GM13976 (cell line): ENCODE data around the gene ITGB6.
A peak's percentile ranks its signal among the peaks of the same experiment; 100 is the strongest.

Source experiments
- DNase-seq: peaks from one replicate; pipeline ENCODE4 v3.0.0; 2012; ENCODE audit warnings: low spot score
- in situ Hi-C: fragments of 300-500 bp; cut with MboI; formaldehyde crosslinking; loops from one replicate; pipeline ENCODE4 v1.12.0; 2022; ENCODE audit warnings: low sequenced_read_pairs, mixed read lengths, inconsistent platforms; ENCODE audit not compliant: unreplicated experiment
- TF ChIP-seq, protein P1 (sequence below): IDR thresholded peaks from 2 replicates; pipeline ENCODE4 v1.5.1; 2012; ENCODE audit warnings: borderline replicate concordance, mild to moderate bottlenecking; ENCODE audit not compliant: insufficient read depth; ENCODE audit errors: extremely low read depth, missing control alignments, control extremely low read depth

ITGB6 gene

DNA sequence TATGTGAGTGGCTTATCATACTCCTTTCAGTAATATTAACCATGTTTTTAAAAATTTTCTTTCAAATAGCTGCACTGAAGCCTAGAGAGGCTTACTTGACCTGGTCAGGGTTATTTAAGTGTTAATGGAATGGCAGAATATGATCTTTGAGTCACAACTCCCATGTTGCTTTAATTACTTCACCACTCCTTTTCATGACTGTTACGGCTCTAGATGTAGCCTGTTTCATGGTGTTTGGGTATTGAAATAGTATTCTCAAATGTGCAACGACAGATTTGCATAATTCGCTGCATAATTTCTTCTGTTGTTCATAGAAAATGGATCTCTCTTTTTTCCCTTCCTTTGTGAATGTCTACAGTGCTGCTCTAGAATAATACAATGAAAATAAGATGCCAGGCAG, 86.1 kb downstream of the ITGB6 start:
- DNase-seq = no peak
- in situ Hi-C loops = no loop called here
- TF ChIP-seq, protein P1, sequence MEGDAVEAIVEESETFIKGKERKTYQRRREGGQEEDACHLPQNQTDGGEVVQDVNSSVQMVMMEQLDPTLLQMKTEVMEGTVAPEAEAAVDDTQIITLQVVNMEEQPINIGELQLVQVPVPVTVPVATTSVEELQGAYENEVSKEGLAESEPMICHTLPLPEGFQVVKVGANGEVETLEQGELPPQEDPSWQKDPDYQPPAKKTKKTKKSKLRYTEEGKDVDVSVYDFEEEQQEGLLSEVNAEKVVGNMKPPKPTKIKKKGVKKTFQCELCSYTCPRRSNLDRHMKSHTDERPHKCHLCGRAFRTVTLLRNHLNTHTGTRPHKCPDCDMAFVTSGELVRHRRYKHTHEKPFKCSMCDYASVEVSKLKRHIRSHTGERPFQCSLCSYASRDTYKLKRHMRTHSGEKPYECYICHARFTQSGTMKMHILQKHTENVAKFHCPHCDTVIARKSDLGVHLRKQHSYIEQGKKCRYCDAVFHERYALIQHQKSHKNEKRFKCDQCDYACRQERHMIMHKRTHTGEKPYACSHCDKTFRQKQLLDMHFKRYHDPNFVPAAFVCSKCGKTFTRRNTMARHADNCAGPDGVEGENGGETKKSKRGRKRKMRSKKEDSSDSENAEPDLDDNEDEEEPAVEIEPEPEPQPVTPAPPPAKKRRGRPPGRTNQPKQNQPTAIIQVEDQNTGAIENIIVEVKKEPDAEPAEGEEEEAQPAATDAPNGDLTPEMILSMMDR = no peak

DNA sequence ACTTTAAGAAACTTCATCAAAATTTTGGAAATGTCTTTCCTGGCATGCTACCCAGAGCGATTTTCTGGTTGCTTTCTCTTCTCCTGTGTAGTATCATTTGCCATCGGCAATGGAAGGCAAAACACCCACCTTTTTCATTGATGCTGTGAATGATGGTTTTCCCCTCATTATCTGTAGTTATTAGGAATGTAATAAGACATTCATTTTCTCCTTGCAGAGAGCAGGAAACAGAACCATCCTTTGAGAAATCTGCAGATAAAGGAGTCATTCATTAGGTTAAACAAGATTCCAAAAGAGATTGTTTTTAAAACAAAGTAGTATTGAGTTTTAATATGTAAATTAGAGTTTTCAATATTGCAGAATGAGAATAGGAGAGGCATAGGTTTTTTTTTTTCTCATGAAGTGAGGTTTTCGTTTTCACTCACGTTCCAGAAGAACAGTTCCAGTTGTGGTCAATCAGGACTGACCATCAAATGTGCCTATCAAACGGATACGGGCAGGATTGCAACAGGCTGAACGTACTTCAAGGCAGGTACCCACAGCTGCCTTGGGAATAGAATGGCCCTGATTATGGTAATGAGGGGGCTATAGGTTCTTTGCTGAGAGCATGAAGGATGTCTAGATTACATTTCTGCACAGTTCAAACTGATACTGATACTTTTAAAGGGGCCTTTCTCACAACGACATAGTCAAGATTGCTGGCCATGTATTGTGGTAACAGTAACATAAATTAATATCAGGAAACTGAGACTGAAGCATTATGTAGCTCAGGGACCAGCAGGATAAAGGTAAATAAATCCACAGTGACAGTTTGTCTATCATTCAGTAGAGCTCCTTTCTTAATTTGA, 87.9 kb downstream of the ITGB6 start:
- TF ChIP-seq, protein P1 = no peak
- DNase-seq = peak; percentile 37
- in situ Hi-C loops = no loop called here

DNA sequence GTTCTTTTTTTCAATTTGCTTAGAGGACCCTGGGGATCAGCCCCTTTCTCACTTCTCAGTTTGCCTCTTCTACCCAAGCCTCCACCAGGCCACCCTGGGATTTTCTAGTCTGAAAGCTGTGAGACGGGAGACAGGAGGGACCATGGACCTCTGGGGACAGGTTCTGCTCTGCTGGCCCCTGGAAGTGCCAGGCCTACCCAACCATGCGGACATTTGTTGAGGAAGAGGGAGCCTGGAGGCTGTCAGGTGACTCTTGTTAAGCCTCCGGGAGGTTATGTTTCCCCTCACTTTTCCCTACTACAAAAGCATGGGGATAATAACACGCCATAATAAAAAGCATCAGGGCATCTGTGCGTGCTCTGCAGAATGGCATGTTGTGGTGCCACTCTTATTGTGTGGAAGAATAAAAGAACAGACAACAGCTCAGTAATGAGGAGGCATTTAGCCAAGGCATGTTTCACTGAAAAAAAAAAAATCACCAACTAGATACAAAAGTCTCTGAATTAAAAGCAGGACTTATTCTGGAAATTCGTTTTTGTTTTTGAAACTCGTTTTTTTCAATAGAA, 89.3 kb downstream of the ITGB6 start:
- in situ Hi-C loops = no loop called here
- DNase-seq = no peak
- TF ChIP-seq, protein P1 = no peak

DNA sequence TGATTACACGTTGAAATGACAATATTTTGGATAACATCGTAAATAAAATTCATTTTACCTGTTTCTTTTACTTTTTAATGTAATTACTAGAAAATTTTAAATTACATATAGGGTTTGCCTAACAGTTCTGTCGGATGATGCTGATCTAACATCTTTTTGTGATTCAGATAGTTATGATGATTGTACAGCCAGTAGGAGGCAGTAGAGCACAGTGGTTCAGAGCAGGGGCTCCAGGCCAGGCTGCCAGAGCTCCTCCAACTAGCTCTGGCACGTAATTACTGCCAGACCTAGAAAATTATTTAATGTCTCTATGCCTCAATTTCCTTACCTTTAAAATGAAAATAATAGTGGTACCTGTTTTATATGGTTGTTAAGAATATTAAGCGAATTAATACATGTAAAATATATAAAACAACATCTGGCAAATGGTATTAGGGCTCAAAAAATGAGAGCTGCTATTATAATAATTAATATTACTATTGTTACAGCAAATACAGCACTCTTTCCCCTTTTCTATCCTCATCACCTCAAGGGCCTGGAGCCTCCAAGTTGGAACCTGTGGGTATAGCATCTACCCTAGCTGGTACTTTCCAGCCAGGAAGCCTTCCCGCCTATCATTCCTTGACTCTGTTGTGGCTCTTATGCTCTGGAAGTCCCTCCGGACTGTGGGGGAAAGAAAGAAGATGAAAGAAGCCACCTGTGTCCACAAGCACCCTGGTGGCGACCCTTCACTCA, 90.0 kb downstream of the ITGB6 start:
- in situ Hi-C loops = loop anchor here (10.0 kb wide), 1 partner anchor 95 kb away; the partner anchor contains the start of gene ITGB6
- TF ChIP-seq, protein P1 = peak; percentile 61
- peak; percentile 53 for DNase-seq

DNA sequence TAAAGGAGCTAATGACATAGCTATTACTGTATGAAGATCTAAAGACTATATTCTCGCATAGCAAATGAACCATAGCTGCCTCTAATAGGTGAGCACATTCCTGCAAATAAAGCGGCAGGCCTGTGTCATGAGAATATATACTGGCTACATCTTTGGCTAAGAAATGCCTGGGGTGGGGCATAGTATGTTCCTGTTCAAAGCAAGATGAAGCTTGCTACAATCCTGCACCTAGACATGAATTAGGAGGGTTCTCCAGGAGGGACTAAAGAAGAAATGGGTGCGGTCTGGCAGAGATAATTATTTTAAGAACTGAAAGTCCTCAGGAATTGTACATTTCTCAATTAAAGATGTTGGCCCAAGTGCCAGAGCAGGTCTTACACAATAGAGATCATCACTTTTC, 90.8 kb downstream of the ITGB6 start:
- TF ChIP-seq, protein P1 = no peak
- in situ Hi-C loops = loop anchor here (10.0 kb wide), 1 partner anchor 96 kb away; the partner anchor contains the start of gene ITGB6

DNA sequence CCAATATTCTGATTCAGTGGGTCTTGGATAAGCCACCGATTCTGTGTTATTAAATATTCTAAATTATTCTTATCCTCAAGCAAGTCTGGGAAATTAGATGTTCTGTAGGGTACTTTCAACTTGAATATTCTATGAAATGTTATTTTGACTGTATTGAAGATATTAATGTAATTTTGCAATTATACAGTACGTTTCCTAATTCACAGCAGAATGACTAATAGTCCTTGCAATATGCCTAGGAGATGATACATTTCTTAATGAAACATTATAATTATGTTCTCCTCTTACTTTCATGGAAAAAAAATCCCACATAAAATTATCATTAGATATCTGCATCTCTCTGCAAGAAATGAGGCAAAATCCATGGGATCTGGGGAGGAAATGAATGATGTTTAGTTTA, 91.4 kb downstream of the ITGB6 start:
- no peak for DNase-seq
- in situ Hi-C loops = loop anchor here (10.0 kb wide), 1 partner anchor 96 kb away; the partner anchor contains the start of gene ITGB6
- TF ChIP-seq, protein P1 = no peak

More for the DNA sequence above, 90.8 kb downstream of the ITGB6 start:
- no peak for DNase-seq
